Hypothalamus (tissue), 51 donors: ENCODE data around the gene NATD1.
"Not testable (repeated sequence)": the region's sequence is repeated elsewhere in the genome, so short reads cannot be mapped to it uniquely, and the experiment has no call there.

Source experiments
- DNase-seq, 51 donors: peaks; one replicate each; lab custom pipeline; 2025; lab: John Stamatoyannopoulos, UW

The NATD1 gene

DNA sequence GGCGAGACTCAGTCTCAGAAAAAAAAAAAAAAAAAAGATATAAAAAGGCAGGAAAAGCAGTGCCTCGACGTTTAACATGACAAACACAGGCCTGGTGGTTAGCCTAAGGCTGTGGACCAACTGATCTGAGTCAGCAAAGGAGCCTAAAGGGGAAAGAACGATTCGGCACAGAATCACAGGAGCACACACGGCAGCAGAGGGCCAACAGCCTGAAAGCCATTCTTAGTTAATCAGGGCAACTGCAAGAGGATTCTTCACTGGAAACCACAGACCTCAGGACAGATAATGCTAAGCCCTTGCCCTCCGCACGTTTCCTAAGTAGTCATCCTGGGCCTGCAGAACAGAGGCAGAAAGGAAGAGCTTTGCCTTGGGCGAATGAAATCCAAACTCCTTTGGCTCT, 53.9 kb downstream of the NATD1 start:
- no peak for DNase-seq

DNA sequence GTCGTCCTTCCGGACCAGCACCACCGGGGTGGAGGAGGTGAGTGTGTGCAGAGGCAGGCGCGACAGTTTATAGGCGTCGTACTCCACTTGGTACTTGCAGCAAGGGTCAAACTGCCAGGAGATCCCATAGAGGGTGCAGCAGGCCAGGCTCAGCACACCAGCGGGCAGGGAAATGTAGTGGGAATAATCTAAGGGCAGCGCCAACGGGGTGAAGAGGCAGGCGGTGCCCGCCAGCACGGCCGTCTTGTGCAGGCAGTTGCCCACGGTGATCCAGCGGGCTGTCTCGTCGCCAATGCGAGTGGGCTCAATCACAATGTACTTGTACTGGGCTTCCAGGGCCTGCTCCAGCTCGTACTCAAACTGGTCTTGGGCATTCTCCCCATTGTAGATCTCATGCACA, 54.8 kb downstream of the NATD1 start:
- no peak for DNase-seq

DNA sequence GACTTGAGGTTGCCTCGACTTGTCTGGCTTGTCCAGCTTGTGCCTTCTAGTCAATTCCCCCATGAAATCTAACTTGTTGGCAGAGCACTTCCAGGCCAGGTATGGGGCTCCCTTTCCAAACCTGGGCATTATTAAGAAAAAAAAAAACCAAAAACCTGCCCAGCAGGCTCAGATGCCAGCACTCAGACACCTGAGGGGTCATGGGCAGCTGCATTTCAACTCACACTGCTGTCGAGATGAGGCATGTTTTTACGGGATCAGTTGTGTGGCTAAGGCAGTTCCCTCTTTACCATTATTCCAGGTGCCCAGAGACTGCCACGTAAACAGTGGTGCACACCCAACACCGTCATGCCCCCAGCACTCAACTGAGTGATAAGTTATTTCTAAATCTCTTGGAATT, 57.1 kb downstream of the NATD1 start:
- no peak for DNase-seq

DNA sequence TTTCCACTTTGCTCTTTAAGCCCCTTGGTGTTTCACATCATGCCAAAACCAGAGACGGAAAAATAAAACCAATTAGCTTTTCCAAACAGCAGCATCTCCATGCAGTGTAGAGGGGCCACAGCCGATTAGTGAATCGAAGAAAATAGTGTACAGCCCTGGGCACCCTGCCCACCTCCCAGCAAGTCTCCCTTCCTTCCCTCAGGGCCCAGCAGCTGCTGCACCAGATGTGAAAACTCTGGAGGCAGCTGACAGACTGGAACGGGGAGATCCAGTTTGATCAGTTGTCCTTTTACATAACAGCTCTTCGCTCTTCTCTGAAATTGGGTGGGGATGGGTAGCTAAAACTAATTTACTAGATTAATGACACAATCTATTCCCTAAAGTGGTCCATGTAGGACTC, 58.5 kb downstream of the NATD1 start:
- peak in 7 of 51 donors; percentile 7 to 32 (median 11) for DNase-seq

DNA sequence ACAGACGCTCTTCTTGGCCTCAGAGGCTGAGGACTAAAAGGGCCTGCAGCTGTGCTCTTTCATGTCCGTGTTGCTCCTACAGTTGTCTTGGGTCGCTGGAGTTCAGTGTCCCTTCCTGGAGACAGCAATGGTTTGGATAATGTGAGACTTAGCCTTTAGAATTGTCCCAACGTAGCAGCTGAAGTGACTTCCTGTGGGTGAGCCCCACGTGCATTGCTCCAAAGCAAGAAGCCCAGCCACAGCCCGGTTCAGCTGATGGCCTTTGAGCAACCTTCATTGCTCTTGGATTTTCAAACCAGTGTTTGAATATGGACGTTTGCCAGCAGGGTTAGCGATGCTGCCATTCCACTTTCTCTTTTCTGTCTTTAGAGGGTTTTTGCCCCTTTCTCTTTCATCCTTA, 59.0 kb downstream of the NATD1 start:
- DNase-seq = no peak

DNA sequence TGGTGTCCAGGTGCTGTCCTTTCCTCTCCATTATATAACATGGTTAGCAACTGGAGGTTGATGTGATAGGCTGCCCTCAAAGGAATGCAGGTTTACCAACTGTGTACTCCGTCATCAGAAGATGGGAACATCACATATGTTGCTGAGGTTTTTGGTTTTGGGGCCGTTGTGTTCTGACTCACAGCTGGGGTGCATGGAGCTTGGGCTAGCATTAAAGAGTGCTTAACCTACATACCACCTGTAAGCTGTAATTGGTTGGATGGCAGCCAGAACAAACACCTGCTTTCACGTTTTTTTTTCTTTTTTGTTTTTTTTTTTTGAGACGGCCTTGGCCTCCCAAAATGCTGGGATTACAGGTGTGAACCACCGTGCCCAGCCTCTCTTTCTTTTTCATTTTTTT, 60.2 kb downstream of the NATD1 start:
- no peak for DNase-seq

DNA sequence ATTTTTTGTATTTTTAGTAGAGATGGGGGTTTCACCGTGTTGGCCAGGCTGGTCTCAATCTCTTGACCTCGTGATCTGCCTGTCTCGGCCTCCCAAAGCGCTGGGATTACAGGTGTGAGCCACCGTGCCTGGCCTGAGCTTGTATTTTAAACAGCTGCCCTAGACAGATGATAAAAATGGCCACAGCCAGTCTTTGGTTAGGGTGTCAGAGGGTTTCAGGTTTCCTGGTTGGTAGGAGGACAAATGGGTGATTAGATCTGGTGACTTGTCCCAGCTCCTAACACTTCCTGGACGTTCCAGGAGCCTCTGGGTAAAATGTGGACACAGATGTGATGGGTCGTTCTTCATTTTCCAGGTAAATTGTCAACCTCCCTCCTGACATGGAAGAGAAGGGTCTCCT, 60.8 kb downstream of the NATD1 start:
- not testable (repeated sequence) for DNase-seq

DNA sequence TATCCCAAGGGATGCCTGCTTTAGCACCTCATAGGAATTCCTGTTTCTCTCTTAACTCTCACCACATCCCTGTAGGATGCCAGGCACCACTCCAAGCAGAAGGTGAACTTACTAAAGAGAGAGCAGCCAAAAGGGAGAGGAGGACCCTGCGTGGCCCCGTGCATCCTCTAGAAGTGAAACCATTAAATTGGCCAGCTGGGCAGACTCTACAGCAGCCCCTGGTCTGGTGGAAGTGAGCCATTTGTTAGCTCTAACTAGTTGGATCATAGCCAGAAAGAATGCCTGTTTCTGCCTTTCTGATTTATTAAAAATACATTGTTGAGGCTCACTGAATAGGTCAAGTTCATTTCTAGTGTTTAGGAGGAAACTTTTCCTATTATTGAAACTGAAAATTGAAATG, 61.5 kb downstream of the NATD1 start:
- no peak for DNase-seq

DNA sequence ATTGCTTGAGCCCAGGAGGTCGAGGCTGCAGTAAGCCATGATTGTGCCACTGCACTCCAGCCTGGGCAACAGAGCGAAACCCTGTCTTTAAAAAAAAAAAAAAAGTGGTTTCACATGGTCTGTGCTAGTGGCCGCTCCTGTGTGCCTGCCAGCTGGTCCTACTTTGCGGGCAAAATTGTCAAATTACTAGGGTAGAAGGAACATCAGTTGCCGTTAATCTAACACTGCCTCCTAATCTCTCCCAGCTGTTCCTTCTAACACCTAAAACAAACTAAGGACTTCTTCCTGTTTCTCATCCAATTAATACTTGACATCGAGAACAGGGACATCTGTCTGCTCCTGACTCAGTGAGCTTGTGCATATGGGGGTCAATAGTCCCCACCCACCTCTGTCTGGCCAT, 63.1 kb downstream of the NATD1 start:
- no peak for DNase-seq

DNA sequence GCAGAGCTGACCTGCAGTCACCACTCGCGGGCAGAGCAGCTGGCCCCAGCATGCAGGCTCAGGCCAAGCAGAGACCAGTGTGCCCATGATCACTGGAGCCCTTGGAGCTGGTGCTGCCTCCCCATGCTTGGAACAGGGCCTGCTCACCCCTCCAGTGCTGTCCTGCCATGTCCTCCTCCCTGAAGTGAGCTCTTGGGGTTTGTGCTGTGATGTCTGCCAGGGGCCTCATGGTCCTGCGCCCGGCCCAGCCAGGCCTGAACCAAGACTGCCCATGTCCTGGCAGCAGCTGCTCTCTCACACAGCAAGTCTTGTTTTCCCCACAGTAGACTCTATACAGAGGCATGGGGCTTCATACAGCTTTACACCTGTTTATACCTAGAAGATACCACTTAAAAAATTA, 63.8 kb downstream of the NATD1 start:
- DNase-seq = no peak
